Stimulated activated naive CD8-positive, alpha-beta T cell treated with anti-CD3 and anti-CD28 coated beads, Interleukin-15, Interleukin-2, amounts not matched to agents 100 U/mL and 50 U/mL, for 24 hours (primary cell): ENCODE measurements around the gene SEC14L5.

Source experiments
- ATAC-seq: fragments of 150-1000 bp; cut with Tn5 transposase; one replicate; pipeline ENCODE4 v1.10.0; 2021
- DNase-seq: peaks from one replicate; pipeline ENCODE4 v3.0.0; 2021

SEC14L5 gene

GRCh38 chr16:4957720-4958509 lies at the start of gene SEC14L5:
Gene SEC14L5 (plus strand): TSS chr16:4958330. CDS start chr16:4959324, 994 bp downstream.
- ATAC-seq (peak; percentile 87), DNase-seq (peak; percentile 93)

- no peak for ATAC-seq
- DNase-seq, result no peak
Observed at GRCh38 chr16:4908854-4909401, 49.2 kb upstream of the SEC14L5 start.

GRCh38 chr16:4909825-4910224 lies 48.3 kb upstream of the SEC14L5 start:
- no peak for ATAC-seq
- DNase-seq, result no peak

- no peak for DNase-seq
- ATAC-seq, result no peak
Observed at GRCh38 chr16:4910828-4911227, 47.3 kb upstream of the SEC14L5 start.

GRCh38 chr16:4911970-4912386 lies 46.2 kb upstream of the SEC14L5 start:
- DNase-seq, result no peak
- ATAC-seq, result no peak

GRCh38 chr16:4913130-4913773 lies 44.9 kb upstream of the SEC14L5 start:
- ATAC-seq, result no peak
- DNase-seq, result no peak

GRCh38 chr16:4913774-4914525 lies 44.2 kb upstream of the SEC14L5 start:
- DNase-seq, result no peak
- no peak for ATAC-seq

- ATAC-seq (no peak), DNase-seq (no peak)
Observed at GRCh38 chr16:4914528-4915225, 43.5 kb upstream of the SEC14L5 start.

GRCh38 chr16:4915226-4915761 lies 42.8 kb upstream of the SEC14L5 start:
- ATAC-seq (no peak), DNase-seq (no peak)

GRCh38 chr16:4917117-4917516 lies 41.0 kb upstream of the SEC14L5 start:
- DNase-seq, result no peak
- ATAC-seq, result no peak

GRCh38 chr16:4918781-4919251 lies 39.3 kb upstream of the SEC14L5 start:
- no peak for DNase-seq
- ATAC-seq, result no peak

- no peak for DNase-seq
Observed at GRCh38 chr16:4920826-4921225, 37.3 kb upstream of the SEC14L5 start.

GRCh38 chr16:4922721-4923342 lies 35.3 kb upstream of the SEC14L5 start:
- no peak for DNase-seq

More at GRCh38 chr16:4920826-4921225, 37.3 kb upstream of the SEC14L5 start:
- ATAC-seq, result no peak

GRCh38 chr16:4923853-4924252 lies 34.3 kb upstream of the SEC14L5 start:
- ATAC-seq (no peak), DNase-seq (no peak)

More at GRCh38 chr16:4922721-4923342, 35.3 kb upstream of the SEC14L5 start:
- ATAC-seq, result no peak

- no peak for DNase-seq
Observed at GRCh38 chr16:4924593-4925292, 33.4 kb upstream of the SEC14L5 start.

GRCh38 chr16:4925293-4925607 lies 32.9 kb upstream of the SEC14L5 start:
- DNase-seq (no peak), ATAC-seq (no peak)

More at GRCh38 chr16:4924593-4925292, 33.4 kb upstream of the SEC14L5 start:
- no peak for ATAC-seq

- ATAC-seq, result no peak
- DNase-seq, result no peak
Observed at GRCh38 chr16:4925791-4926190, 32.3 kb upstream of the SEC14L5 start.

GRCh38 chr16:4926928-4927327 lies 31.2 kb upstream of the SEC14L5 start:
- ATAC-seq (no peak), DNase-seq (no peak)

- no peak for DNase-seq
- no peak for ATAC-seq
Observed at GRCh38 chr16:4927661-4928060, 30.5 kb upstream of the SEC14L5 start.

- DNase-seq (no peak), ATAC-seq (no peak)
Observed at GRCh38 chr16:4928227-4928626, 29.9 kb upstream of the SEC14L5 start.
